Measurements from ENCODE around the gene HSPA4. TPM values are rescaled to one million over a fixed set of nuclear protein-coding genes. Genes with fewer than 3 reads are reported as not detected.
"Not testable (repeated sequence)": the region's sequence is repeated elsewhere in the genome, so short reads cannot be mapped to it uniquely, and the experiment has no call there.

Gene HSPA4
- total and polyA plus RNA-seq, 4 donors, result 22.1 to 39.7 (median 31.9) TPM

GRCh38 chr5:133006653-133007052, 45.2 kb upstream of the HSPA4 start:
- H3K36me3 ChIP-seq (ENCODE audit: control insufficient read depth in 4 of 4, insufficient read depth in 3 of 4, low read depth in 1 of 4, low read length in 3 of 4), result peaks cover 0 to 5% (median 4%) of the 10 kb centered on the region in 4 donors
- H3K9me3 ChIP-seq (ENCODE audit: control insufficient read depth in 4 of 4, low read length in 3 of 4), result no peaks in the 10 kb centered on the region
- TF ChIP-seq YY1 (IDR thresholded peaks at IDR 0.05) (no peak), NR2F2 (IDR thresholded peaks at IDR 0.05) (no peak), TAF1 (conservative IDR thresholded peaks at IDR 0.05) (no peak), REST (IDR thresholded peaks at IDR 0.05) (no peak), RXRA (IDR thresholded peaks at IDR 0.05) (no peak), FOXA2 (IDR thresholded peaks at IDR 0.05) (no peak), GABPA (IDR thresholded peaks at IDR 0.05 in 1 of 2, conservative IDR thresholded peaks at IDR 0.05 in 1 of 2) (no peak), FOXA1 (IDR thresholded peaks at IDR 0.05) (no peak)
- no peak overlapping the region for H3K27ac ChIP-seq (ENCODE audit: low read depth in 1 of 2, low read length in 2 of 2)
- no peaks in the 10 kb centered on the region for H3K4me1 ChIP-seq (ENCODE audit: control insufficient read depth in 4 of 4, insufficient read depth in 4 of 4, low read length in 3 of 4)
- DNase-seq (ENCODE audit: low spot score), result no peak
- 85% methylated on average over 1 of the region's 1 CpG for WGBS
- H3K4me3 ChIP-seq (ENCODE audit: low read depth in 1 of 3, low read length in 3 of 3), result no peak overlapping the region
- no peak overlapping the region for H3K9ac ChIP-seq (ENCODE audit: low read depth in 1 of 2, low read length in 2 of 2)
- H3K27me3 ChIP-seq (ENCODE audit: control insufficient read depth in 4 of 4, insufficient read depth in 4 of 4, low read length in 3 of 4), result no peaks in the 10 kb centered on the region

GRCh38 chr5:133008455-133008854, 43.4 kb upstream of the HSPA4 start:
- H3K4me1 ChIP-seq (ENCODE audit: control insufficient read depth in 4 of 4, insufficient read depth in 4 of 4, low read length in 3 of 4); H3K4me3 ChIP-seq (ENCODE audit: low read depth in 1 of 3, low read length in 3 of 3); DNase-seq (ENCODE audit: low spot score); H3K9ac ChIP-seq (ENCODE audit: low read depth in 1 of 2, low read length in 2 of 2); H3K36me3 ChIP-seq (ENCODE audit: control insufficient read depth in 4 of 4, insufficient read depth in 3 of 4, low read depth in 1 of 4, low read length in 3 of 4); H3K27me3 ChIP-seq (ENCODE audit: control insufficient read depth in 4 of 4, insufficient read depth in 4 of 4, low read length in 3 of 4); H3K27ac ChIP-seq (ENCODE audit: low read depth in 1 of 2, low read length in 2 of 2); H3K9me3 ChIP-seq (ENCODE audit: control insufficient read depth in 4 of 4, low read length in 3 of 4): not testable (repeated sequence)
- 82% methylated on average over 6 of the region's 6 CpGs for WGBS

GRCh38 chr5:133015466-133015865, 36.3 kb upstream of the HSPA4 start:
- H3K4me3 ChIP-seq (ENCODE audit: low read depth in 1 of 3, low read length in 3 of 3), result no peak overlapping the region

More at GRCh38 chr5:133015466-133015865, 36.3 kb upstream of the HSPA4 start:
- Histone ChIP-seq H3K9ac (ENCODE audit: low read depth in 1 of 2, low read length in 2 of 2) (no peak overlapping the region), H3K36me3 (ENCODE audit: control insufficient read depth in 4 of 4, insufficient read depth in 3 of 4, low read depth in 1 of 4, low read length in 3 of 4) (peaks cover 0 to 6% (median 0%) of the 10 kb centered on the region in 4 donors), H3K27me3 (ENCODE audit: control insufficient read depth in 4 of 4, insufficient read depth in 4 of 4, low read length in 3 of 4) (no peaks in the 10 kb centered on the region), H3K27ac (ENCODE audit: low read depth in 1 of 2, low read length in 2 of 2) (no peak overlapping the region), H3K9me3 (ENCODE audit: control insufficient read depth in 4 of 4, low read length in 3 of 4) (no peaks in the 10 kb centered on the region), H3K4me1 (ENCODE audit: control insufficient read depth in 4 of 4, insufficient read depth in 4 of 4, low read length in 3 of 4) (peaks cover 0 to 8% (median 5%) of the 10 kb centered on the region in 4 donors)
- WGBS, result 100% methylated on average over 1 of the region's 1 CpG
- TF ChIP-seq RXRA (IDR thresholded peaks at IDR 0.05) (no peak), EGR1 (IDR thresholded peaks at IDR 0.05; ENCODE audit: low read depth in 2 of 2) (no peak), JUND (IDR thresholded peaks at IDR 0.05) (no peak), YY1 (IDR thresholded peaks at IDR 0.05) (no peak), REST (IDR thresholded peaks at IDR 0.05) (no peak), NR2F2 (IDR thresholded peaks at IDR 0.05) (no peak), FOXA1 (IDR thresholded peaks at IDR 0.05) (no peak), FOXA2 (IDR thresholded peaks at IDR 0.05) (no peak), HNF4A (conservative IDR thresholded peaks at IDR 0.05) (no peak), SP1 (IDR thresholded peaks at IDR 0.05) (no peak), ZBTB33 (IDR thresholded peaks at IDR 0.05) (no peak), GABPA (IDR thresholded peaks at IDR 0.05 in 1 of 2, conservative IDR thresholded peaks at IDR 0.05 in 1 of 2) (no peak), TAF1 (conservative IDR thresholded peaks at IDR 0.05) (no peak), CTCF (IDR thresholded peaks at IDR 0.05; ENCODE audit: low read depth, low read length, missing input control) (no peak), MAX (IDR thresholded peaks at IDR 0.05) (no peak), HNF4G (IDR thresholded peaks at IDR 0.05) (no peak)
- no peak for DNase-seq (ENCODE audit: low spot score)

Measured in liver (tissue), 9 donors.